ENCODE results near the gene MYCL. TPM values are rescaled to one million over a fixed set of nuclear protein-coding genes. Genes with fewer than 3 reads are reported as not detected.
"Not testable (repeated sequence)": the region's sequence is repeated elsewhere in the genome, so short reads cannot be mapped to it uniquely, and the experiment has no call there.

The MYCL gene
- polyA plus RNA-seq, 1 donor, result 2.6 TPM

- no peak for DNase-seq
Observed at GRCh38 chr1:39917825-39918224, 16.1 kb upstream of the MYCL start.

- no peak for DNase-seq
Observed at GRCh38 chr1:39915499-39916129, 13.9 kb upstream of the MYCL start.

GRCh38 chr1:39913136-39913535, 11.4 kb upstream of the MYCL start:
- not testable (repeated sequence) for DNase-seq

- DNase-seq, result no peak
Observed at GRCh38 chr1:39910263-39910662, 8.5 kb upstream of the MYCL start.

- no peak for DNase-seq
Observed at GRCh38 chr1:39908534-39908933, 6.8 kb upstream of the MYCL start.

- DNase-seq, result no peak
Observed at GRCh38 chr1:39907528-39908453, 6.1 kb upstream of the MYCL start.

GRCh38 chr1:39905172-39905571, 3.5 kb upstream of the MYCL start:
- no peak for DNase-seq

- DNase-seq, result no peak
Observed at GRCh38 chr1:39902460-39902807, 717 bp upstream of the MYCL start.

- no peak for DNase-seq
Observed at GRCh38 chr1:39901464-39901713, 328 bp downstream of the MYCL start.

GRCh38 chr1:39900662-39901463, 854 bp downstream of the MYCL start:
- DNase-seq, result no peak

GRCh38 chr1:39899611-39900538, 1.8 kb downstream of the MYCL start:
- DNase-seq, result no peak

- DNase-seq, result no peak
Observed at GRCh38 chr1:39898648-39899603, 2.8 kb downstream of the MYCL start.

- DNase-seq, result no peak
Observed at GRCh38 chr1:39898191-39898590, 3.5 kb downstream of the MYCL start.

- no peak for DNase-seq
Observed at GRCh38 chr1:39896909-39897685, 4.6 kb downstream of the MYCL start.

- no peak for DNase-seq
Observed at GRCh38 chr1:39895731-39896480, 5.8 kb downstream of the MYCL start.

- no peak for DNase-seq
Observed at GRCh38 chr1:39894884-39895495, 6.7 kb downstream of the MYCL start.

GRCh38 chr1:39892601-39893595, 8.8 kb downstream of the MYCL start:
- no peak for DNase-seq

- no peak for DNase-seq
Observed at GRCh38 chr1:39890880-39891279, 10.8 kb downstream of the MYCL start.

All from hindlimb muscle (tissue), 1 donor.